Smooth muscle cell (in vitro differentiated cells): ENCODE measurements around the gene PTTG1IP. TPM values are rescaled to one million over a fixed set of nuclear protein-coding genes. Genes with fewer than 3 reads are reported as not detected.

Experiments used
- DNase-seq: peaks from one replicate; lab custom pipeline; 2025; ENCODE audit not compliant: unreplicated experiment; lab: John Stamatoyannopoulos, UW
- H2AFZ ChIP-seq: fragments of 200-600 bp; sonication (generic); 2 replicates; pipeline ENCODE4 v1.6.0; 2016; ENCODE audit warnings: antibody characterized with exemption, low read depth, mild to moderate bottlenecking
- H3F3A ChIP-seq: fragments of 200-600 bp; sonication (generic); 2 replicates; pipeline ENCODE4 v1.6.0; 2017; ENCODE audit warnings: antibody characterized with exemption, low read depth
- H3K27ac ChIP-seq: fragments of 200-600 bp; sonication (generic); 2 replicates; pipeline ENCODE4 v1.5.1; 2016; ENCODE audit warnings: low read depth, mild to moderate bottlenecking
- H3K27me3 ChIP-seq: fragments of 200-600 bp; sonication (generic); 2 replicates; pipeline ENCODE4 v1.6.1; 2016; ENCODE audit warnings: low read depth, mild to moderate bottlenecking
- H3K36me3 ChIP-seq: fragments of 200-600 bp; sonication (generic); 2 replicates; pipeline ENCODE4 v1.5.1; 2016; ENCODE audit warnings: low read depth
- H3K4me1 ChIP-seq: fragments of 200-600 bp; sonication (generic); 2 replicates; pipeline ENCODE4 v1.5.1; 2016; ENCODE audit warnings: low read depth
- H3K4me2 ChIP-seq: fragments of 200-600 bp; sonication (generic); 2 replicates; pipeline ENCODE4 v1.6.0; 2016; ENCODE audit warnings: mild to moderate bottlenecking
- H3K4me3 ChIP-seq: fragments of 200-600 bp; sonication (generic); 2 replicates; pipeline ENCODE4 v1.5.1; 2016; ENCODE audit warnings: mild to moderate bottlenecking
- H3K79me2 ChIP-seq: fragments of 200-600 bp; sonication (generic); 2 replicates; pipeline ENCODE4 v1.6.0; 2016; ENCODE audit warnings: low read depth, mild to moderate bottlenecking
- H3K9ac ChIP-seq: fragments of 200-600 bp; sonication (generic); 2 replicates; pipeline ENCODE4 v1.6.0; 2016; ENCODE audit warnings: low read depth
- H3K9me3 ChIP-seq: fragments of 200-600 bp; sonication (generic); replicated peaks from 2 replicates; pipeline ENCODE4 v1.5.1; 2016; ENCODE audit warnings: low read depth
- H4K20me1 ChIP-seq: fragments of 200-600 bp; sonication (generic); 2 replicates; pipeline ENCODE4 v1.6.0; 2016; ENCODE audit warnings: low read depth
- whole genome bisulfite sequencing: methylation state at CpG from one replicate; pipeline ENCODE4 v1.1.7; 2016; ENCODE audit warnings: low lambda C conversion rate; 5-methylcytosine and 5-hydroxymethylcytosine counted together
- polyA plus RNA-seq: library from polyadenylated mRNA; unstranded; fragments of >200 nt; fragmentation: Nextera tagmentation; extraction: Ambion mirVana; gene quantifications from 2 replicates; pipeline ENCODE4 v1.2.1, GENCODE V29; 2016
- total RNA-seq: library from RNA; depleted of rRNA; stranded (reverse); fragments of >200 nt; gene quantifications from 2 replicates; pipeline ENCODE4 v1.2.3, GENCODE V29; 2014
- TF ChIP-seq, protein P1 (sequence below): fragments of 200-600 bp; sonication (generic); IDR thresholded peaks from 2 replicates; pipeline ENCODE4 v1.5.1; 2017; ENCODE audit warnings: borderline replicate concordance, mild to moderate bottlenecking, antibody characterized with exemption; ENCODE audit not compliant: insufficient read depth, poor library complexity, severe bottlenecking

The PTTG1IP gene
- total and polyA plus RNA-seq, 2 experiments from 2014 or later, result 331 to 340 TPM

DNA sequence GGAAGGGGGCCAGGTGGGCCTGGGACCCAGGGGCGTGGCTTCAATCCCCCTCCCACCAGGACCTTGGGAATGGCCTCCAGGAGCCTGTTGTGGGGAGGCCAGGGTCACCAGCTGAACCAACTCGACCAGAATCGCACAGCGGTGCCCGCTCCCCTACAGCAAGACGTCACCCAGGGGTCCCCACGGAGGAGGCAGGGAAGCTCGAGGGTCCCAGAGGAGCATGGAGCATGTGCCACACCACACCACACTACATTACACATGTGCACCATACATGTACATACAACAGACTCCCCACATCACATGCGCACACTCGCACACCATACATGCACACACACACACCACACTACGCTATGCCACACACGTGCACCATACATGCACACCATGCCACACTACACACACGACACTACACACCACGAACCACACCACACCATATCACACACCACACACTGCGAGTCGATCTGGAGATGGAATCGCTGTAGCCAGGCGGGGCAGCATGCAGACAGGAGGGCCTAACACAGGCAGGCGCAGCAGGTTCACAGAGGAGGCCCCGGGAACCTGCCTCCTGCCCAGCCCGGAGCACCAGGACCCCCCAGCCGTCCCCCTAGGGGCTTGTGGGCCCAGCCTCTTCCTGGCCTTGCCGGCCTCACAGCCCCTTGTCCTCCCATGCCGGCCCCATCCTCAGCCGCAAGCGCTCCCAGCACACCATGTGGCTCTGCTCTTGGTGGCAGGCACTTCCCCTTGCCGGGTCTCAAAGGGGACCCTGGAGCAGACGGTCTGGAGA, 46.6 kb upstream of the PTTG1IP start:
- no peak overlapping the region for H3K27ac ChIP-seq
- H3K9ac ChIP-seq, result no peak overlapping the region
- 89% methylated on average over 21 of the region's 28 CpGs for WGBS
- no peak overlapping the region for H3K4me3 ChIP-seq
- no peaks in the 10 kb centered on the region for H3K36me3 ChIP-seq
- H3K79me2 ChIP-seq, result no peaks in the 10 kb centered on the region
- H3K4me1 ChIP-seq, result no peaks in the 10 kb centered on the region
- H3K9me3 ChIP-seq, result no peaks in the 10 kb centered on the region
- TF ChIP-seq, protein P1, sequence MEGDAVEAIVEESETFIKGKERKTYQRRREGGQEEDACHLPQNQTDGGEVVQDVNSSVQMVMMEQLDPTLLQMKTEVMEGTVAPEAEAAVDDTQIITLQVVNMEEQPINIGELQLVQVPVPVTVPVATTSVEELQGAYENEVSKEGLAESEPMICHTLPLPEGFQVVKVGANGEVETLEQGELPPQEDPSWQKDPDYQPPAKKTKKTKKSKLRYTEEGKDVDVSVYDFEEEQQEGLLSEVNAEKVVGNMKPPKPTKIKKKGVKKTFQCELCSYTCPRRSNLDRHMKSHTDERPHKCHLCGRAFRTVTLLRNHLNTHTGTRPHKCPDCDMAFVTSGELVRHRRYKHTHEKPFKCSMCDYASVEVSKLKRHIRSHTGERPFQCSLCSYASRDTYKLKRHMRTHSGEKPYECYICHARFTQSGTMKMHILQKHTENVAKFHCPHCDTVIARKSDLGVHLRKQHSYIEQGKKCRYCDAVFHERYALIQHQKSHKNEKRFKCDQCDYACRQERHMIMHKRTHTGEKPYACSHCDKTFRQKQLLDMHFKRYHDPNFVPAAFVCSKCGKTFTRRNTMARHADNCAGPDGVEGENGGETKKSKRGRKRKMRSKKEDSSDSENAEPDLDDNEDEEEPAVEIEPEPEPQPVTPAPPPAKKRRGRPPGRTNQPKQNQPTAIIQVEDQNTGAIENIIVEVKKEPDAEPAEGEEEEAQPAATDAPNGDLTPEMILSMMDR, result no peak
- no peak overlapping the region for H2AFZ ChIP-seq
- H3F3A ChIP-seq, result no peaks in the 10 kb centered on the region
- H3K27me3 ChIP-seq, result peaks cover 34% of the 10 kb centered on the region
- no peak overlapping the region for H3K4me2 ChIP-seq
- H4K20me1 ChIP-seq, result no peaks in the 10 kb centered on the region
- DNase-seq, result no peak

- peak overlapping the region; percentile 59 for H3K4me2 ChIP-seq
- H3K4me1 ChIP-seq, result no peaks in the 10 kb centered on the region
- no peaks in the 10 kb centered on the region for H3K36me3 ChIP-seq
- peaks cover 34% of the 10 kb centered on the region for H3K27me3 ChIP-seq
- H4K20me1 ChIP-seq, result no peaks in the 10 kb centered on the region
- DNase-seq, result no peak
- WGBS, result 42% methylated on average over 22 of the region's 26 CpGs
- TF ChIP-seq, protein P1, result no peak
- H3K79me2 ChIP-seq, result no peaks in the 10 kb centered on the region
- no peak overlapping the region for H3K9ac ChIP-seq
- no peak overlapping the region for H2AFZ ChIP-seq
- H3K9me3 ChIP-seq, result no peaks in the 10 kb centered on the region
- H3K4me3 ChIP-seq, result no peak overlapping the region
- no peak overlapping the region for H3K27ac ChIP-seq
- H3F3A ChIP-seq, result no peaks in the 10 kb centered on the region
Observed at GRCh38 chr21:44919111-44919912, 45.8 kb upstream of the PTTG1IP start.

- Histone ChIP-seq H4K20me1 (no peaks in the 10 kb centered on the region), H3K4me3 (no peak overlapping the region), H3K9ac (no peak overlapping the region), H3K27me3 (peaks cover 34% of the 10 kb centered on the region), H3F3A (no peaks in the 10 kb centered on the region), H3K4me2 (no peak overlapping the region), H2AFZ (no peak overlapping the region), H3K9me3 (no peaks in the 10 kb centered on the region), H3K79me2 (no peaks in the 10 kb centered on the region), H3K4me1 (no peaks in the 10 kb centered on the region), H3K27ac (no peak overlapping the region), H3K36me3 (no peaks in the 10 kb centered on the region)
- TF ChIP-seq, protein P1, result no peak
- no peak for DNase-seq
- 73% methylated on average over 13 of the region's 13 CpGs for WGBS
Observed at GRCh38 chr21:44918581-44919033, 45.1 kb upstream of the PTTG1IP start.
